OCI-M2 (cell line): ENCODE data around the gene MARCOL.
"Not testable (repeated sequence)": the region's sequence is repeated elsewhere in the genome, so short reads cannot be mapped to it uniquely, and the experiment has no call there.

ENCODE experiments used
- DNase-seq: peaks from one replicate; lab custom pipeline; 2025; ENCODE audit not compliant: unreplicated experiment; lab: John Stamatoyannopoulos, UW

The MARCOL gene

DNA sequence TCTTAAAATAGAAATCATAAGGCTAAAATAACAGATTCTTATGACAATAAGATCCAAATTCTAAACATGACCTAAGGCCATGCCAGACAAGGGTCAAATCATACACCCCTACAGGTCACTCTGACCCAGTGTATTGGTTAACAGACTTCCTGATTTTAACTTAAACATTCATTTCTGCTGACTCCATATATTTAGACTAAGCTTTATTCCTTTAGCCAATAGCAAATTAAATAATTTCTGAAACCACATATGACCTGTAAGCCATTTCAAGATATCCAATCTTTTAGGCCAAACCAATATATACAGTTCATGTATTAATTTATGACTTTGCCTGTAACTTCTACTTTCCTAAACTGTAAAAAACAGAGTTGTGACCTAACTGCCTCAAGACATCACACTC is 22.9 kb downstream of the MARCOL start:
- no peak for DNase-seq

GRCh38 chr5:148267962-148268361 is 29.6 kb downstream of the MARCOL start:
- DNase-seq: no peak

DNA sequence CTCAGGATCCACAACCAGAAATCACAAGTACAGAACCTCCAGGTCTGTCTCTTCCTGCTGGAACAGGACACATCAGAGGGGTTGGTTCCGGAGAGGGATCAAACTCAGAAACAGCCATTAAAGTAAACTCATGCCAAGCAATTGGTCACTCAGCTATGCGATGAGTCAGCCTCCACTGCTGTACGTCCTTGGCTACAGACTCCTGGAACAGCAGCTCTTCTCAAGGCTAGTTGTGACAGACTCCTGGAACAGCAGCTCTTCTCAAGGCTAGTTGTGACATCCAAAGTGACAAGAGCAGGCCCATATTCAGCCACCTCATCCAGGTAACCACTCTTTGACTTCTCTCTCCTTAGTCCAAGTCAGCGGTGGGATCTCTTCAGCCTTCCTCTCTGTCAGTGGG is 30.2 kb downstream of the MARCOL start, which contains the start of gene SPINK13:
SPINK13 (plus strand) TSS at position 229 of the 400 bp plus-strand sequence. CDS start 1,279 bp downstream, outside the sequence.
- no peak for DNase-seq

- not testable (repeated sequence) for DNase-seq
Observed at GRCh38 chr5:148275129-148275528, 36.8 kb downstream of the MARCOL start.

- DNase-seq: not testable (repeated sequence)
Observed at GRCh38 chr5:148280893-148281292, 42.6 kb downstream of the MARCOL start.

- DNase-seq: not testable (repeated sequence)
Observed at GRCh38 chr5:148281336-148281735, 43.0 kb downstream of the MARCOL start.

- DNase-seq: no peak
Observed at GRCh38 chr5:148290271-148291195, 52.2 kb downstream of the MARCOL start.
